Heart right ventricle (tissue), 16 donors: Measurements from ENCODE around the gene CAMKMT. TPM values are rescaled to one million over a fixed set of nuclear protein-coding genes. Genes with fewer than 3 reads are reported as not detected.

ENCODE experiments used
- ATAC-seq, 8 donors: fragments of 200-7000 bp; cut with Tn5 transposase; one replicate each; pipeline ENCODE4 v1.9.1; 2020; ENCODE audit warnings: mild to moderate bottlenecking in 8 of 8, moderate library complexity in 8 of 8, moderate number of reproducible peaks in 1 of 8
- DNase-seq, 2 donors: peaks; one replicate each; pipeline ENCODE4 v3.0.0-alpha.2; 2020
- H3K27ac ChIP-seq, 10 donors: fragments of 200-600 bp; sonication (generic) in 2 of 10; one replicate each; pipeline versions ENCODE4 v1.5.0 to v1.8.0; 2020 to 2022; ENCODE audit warnings: mild to moderate bottlenecking in 3 of 10
- H3K27me3 ChIP-seq, 7 donors: fragments of 200-600 bp; one replicate each; pipeline ENCODE4 v1.8.0; 2021 to 2022; ENCODE audit warnings: mild to moderate bottlenecking in 2 of 7
- H3K36me3 ChIP-seq, 9 donors: fragments of 200-600 bp; sonication (generic) in 1 of 9; one replicate each; pipeline versions ENCODE4 v1.5.0 to v1.8.0; 2020 to 2022; ENCODE audit warnings: mild to moderate bottlenecking in 2 of 9
- H3K4me1 ChIP-seq, 9 donors: fragments of 200-600 bp; sonication (generic) in 1 of 9; one replicate each; pipeline versions ENCODE4 v1.5.0 to v1.8.0; 2020 to 2022; ENCODE audit warnings: mild to moderate bottlenecking in 4 of 9
- H3K4me3 ChIP-seq, 10 donors: fragments of 200-600 bp; sonication (generic) in 2 of 10; one replicate each; pipeline versions ENCODE4 v1.5.0 to v1.8.0; 2020 to 2022; ENCODE audit warnings: mild to moderate bottlenecking in 7 of 10, moderate library complexity in 2 of 10
- H3K9me3 ChIP-seq, 11 donors: fragments of 200-600 bp in 10 of 11; sonication (generic) in 2 of 11; one replicate each; pipeline versions ENCODE4 v1.5.0 to v1.8.0; 2013 to 2022; ENCODE audit warnings: mild to moderate bottlenecking in 2 of 11, control low read depth in 1 of 11, moderate library complexity in 1 of 11
- WGBS, 2 donors: extraction: QIAGEN DNeasy Blood & Tissue Kit; methylation state at CpG; one replicate each; pipeline ENCODE4 v1.1.7; 2013; ENCODE audit warnings: inconsistent platforms in 1 of 2; 5-methylcytosine and 5-hydroxymethylcytosine counted together
- intact Hi-C, 10 donors: fragments of 100-400 bp; cut with DNase I; formaldehyde crosslinking; loops; one replicate each; pipeline versions ENCODE4 v1.11.1 to v1.14.2; 2022
- polyA plus RNA-seq, 2 donors: library from polyadenylated mRNA; stranded (reverse); fragments of 200-250 nt; gene quantifications; one replicate each; pipeline ENCODE4 v1.2.3, GENCODE V29; 2013
- total RNA-seq, 10 donors: library from RNA; stranded (reverse); fragmentation: NEBNext Ultra II Directional in 3 of 10; extraction: Animal tissue kit (Norgen Biotek cat#: 25700) in 3 of 10; gene quantifications; one replicate each; pipeline versions ENCODE4 v1.2.1 to v1.2.4, GENCODE V29; 2021 to 2023
- TF ChIP-seq, protein P1 (sequence below), 9 donors: fragments of 200-600 bp; sonication (generic) in 2 of 9; IDR thresholded peaks; one replicate each; pipeline versions ENCODE4 v1.5.0 to v1.8.0; 2021 to 2022; ENCODE audit warnings: antibody characterized with exemption in 9 of 9, mild to moderate bottlenecking in 5 of 9, moderate library complexity in 1 of 9
- donor health status: Arrhythmogenic right ventricular cardiomyopathy.
- donor health status: ischemic (EF 13 %, LVEDD 7.1; RV severe dilation, severe dysfunction).
- donor health status: healthy with polysubstance abuse.
- donor health status: DM: no; HTN: yes; CAD: no.
- donor health status: DM: no; HTN: no; CAD: no.
- donor health status: ischemic (EF 25% LVEDD 6.9; RV normal size, moderate dysfunction).
- donor health status: ischemic (EF 25% LVEDD 5.7; RV mildly dilated, moderate dysfunction).
- donor health status: healthy.
- donor health status: DM: yes; HTN: yes; CAD: no.
- donor health status: Ischemic cardiomyopathy.
- donor health status: ischemic (EF 35%, LVEDD 5.7; RV mildly dilated, moderate dysfunction).
- donor health status: nonischemic (EF 11% LVEDD 7.7; RV severe dilation, severe dysfunction).
- donor health status: DM: yes; HTN: yes; CAD: no.
- donor health status: PGD.
- donor health status: ischemic (EF 29% LVEDD 5.4; RV normal size, mild dysfunction).
- donor health status: nonischemic (EF 23%, LVEDD 6.1; RV moderate dilation, normal function).

Gene CAMKMT
- total and polyA plus RNA-seq, 12 donors, result 4.1 to 6.4 (median 4.8) TPM

DNA sequence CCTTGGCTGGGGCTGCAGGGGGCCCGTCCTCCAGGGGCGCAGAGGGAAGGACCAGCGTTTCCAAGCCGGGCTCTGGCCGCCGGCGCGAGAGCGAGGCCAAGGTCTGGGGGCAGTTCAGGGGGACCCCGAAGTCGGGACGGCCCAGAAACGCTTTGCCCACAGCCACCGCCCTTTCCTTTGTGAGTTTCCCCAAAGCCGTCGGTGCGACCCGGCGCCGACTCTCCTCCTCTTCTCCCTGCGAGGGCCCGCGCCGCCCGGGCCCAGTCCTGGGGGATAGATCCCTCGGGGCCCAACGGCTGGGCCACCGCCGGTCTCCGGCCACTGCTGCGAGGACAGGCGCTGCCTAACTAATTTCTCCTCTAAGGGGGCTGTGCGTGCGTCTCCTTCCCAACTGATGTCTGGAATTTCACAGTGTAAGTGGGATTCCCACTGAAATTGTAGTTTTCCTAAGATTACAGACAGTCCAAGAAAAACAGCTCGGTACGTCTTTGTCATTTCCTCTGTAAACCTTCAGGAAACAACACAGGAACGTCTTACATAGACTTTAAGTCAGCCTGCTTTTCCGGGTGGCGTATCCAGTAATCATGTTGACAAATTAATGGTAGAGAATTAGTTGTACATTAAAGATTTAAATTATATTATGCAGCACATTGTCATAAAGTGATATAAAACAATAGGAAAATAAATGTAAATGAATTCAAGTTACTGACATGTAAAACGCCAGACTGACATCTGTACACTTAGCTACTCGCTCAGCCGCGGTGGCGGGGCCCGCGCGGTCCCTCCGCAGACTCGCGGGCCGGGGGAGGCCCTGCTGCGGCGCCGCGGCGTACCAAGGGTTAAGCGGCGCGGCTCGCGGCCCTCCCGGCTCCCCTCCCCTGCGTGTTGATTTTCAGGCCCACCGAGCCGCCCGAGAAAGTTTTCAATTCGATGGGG is 440.4 kb downstream of the CAMKMT start:
- Histone ChIP-seq H3K4me1 (peaks cover 0 to 22% (median 18%) of the 10 kb centered on the region in 9 donors), H3K27ac (no peak overlapping the region), H3K9me3 (no peaks in the 10 kb centered on the region), H3K27me3 (peaks cover 16 to 100% (median 99%) of the 10 kb centered on the region in 7 donors), H3K4me3 (peak overlapping the region in 8 of 10 donors; percentile 3 to 34 (median 24)), H3K36me3 (no peaks in the 10 kb centered on the region)
- TF ChIP-seq, protein P1, sequence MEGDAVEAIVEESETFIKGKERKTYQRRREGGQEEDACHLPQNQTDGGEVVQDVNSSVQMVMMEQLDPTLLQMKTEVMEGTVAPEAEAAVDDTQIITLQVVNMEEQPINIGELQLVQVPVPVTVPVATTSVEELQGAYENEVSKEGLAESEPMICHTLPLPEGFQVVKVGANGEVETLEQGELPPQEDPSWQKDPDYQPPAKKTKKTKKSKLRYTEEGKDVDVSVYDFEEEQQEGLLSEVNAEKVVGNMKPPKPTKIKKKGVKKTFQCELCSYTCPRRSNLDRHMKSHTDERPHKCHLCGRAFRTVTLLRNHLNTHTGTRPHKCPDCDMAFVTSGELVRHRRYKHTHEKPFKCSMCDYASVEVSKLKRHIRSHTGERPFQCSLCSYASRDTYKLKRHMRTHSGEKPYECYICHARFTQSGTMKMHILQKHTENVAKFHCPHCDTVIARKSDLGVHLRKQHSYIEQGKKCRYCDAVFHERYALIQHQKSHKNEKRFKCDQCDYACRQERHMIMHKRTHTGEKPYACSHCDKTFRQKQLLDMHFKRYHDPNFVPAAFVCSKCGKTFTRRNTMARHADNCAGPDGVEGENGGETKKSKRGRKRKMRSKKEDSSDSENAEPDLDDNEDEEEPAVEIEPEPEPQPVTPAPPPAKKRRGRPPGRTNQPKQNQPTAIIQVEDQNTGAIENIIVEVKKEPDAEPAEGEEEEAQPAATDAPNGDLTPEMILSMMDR (IDR thresholded peaks at IDR 0.05), result no peak
- intact Hi-C loops, result no loop called here
- 4% methylated on average over 66 to 67 of the region's 67 CpGs for WGBS, 2 donors
- no peak for DNase-seq
- peak in 3 of 8 donors; percentile 11 to 22 (median 12) for ATAC-seq

GRCh38 chr2:44802777-44803424 is 441.2 kb downstream of the CAMKMT start:
- Histone ChIP-seq H3K27ac (no peak overlapping the region), H3K9me3 (no peaks in the 10 kb centered on the region), H3K36me3 (no peaks in the 10 kb centered on the region), H3K4me1 (peaks cover 0 to 22% (median 18%) of the 10 kb centered on the region in 9 donors), H3K4me3 (peak overlapping the region in 7 of 10 donors; percentile 4 to 34 (median 24)), H3K27me3 (peaks cover 16 to 100% (median 100%) of the 10 kb centered on the region in 7 donors)
- 7 to 13% methylated on average over 27 of the region's 27 CpGs for WGBS, 2 donors
- TF ChIP-seq, protein P1 (IDR thresholded peaks at IDR 0.05), result no peak
- intact Hi-C loops, result no loop called here
- ATAC-seq (no peak), DNase-seq (no peak)

DNA sequence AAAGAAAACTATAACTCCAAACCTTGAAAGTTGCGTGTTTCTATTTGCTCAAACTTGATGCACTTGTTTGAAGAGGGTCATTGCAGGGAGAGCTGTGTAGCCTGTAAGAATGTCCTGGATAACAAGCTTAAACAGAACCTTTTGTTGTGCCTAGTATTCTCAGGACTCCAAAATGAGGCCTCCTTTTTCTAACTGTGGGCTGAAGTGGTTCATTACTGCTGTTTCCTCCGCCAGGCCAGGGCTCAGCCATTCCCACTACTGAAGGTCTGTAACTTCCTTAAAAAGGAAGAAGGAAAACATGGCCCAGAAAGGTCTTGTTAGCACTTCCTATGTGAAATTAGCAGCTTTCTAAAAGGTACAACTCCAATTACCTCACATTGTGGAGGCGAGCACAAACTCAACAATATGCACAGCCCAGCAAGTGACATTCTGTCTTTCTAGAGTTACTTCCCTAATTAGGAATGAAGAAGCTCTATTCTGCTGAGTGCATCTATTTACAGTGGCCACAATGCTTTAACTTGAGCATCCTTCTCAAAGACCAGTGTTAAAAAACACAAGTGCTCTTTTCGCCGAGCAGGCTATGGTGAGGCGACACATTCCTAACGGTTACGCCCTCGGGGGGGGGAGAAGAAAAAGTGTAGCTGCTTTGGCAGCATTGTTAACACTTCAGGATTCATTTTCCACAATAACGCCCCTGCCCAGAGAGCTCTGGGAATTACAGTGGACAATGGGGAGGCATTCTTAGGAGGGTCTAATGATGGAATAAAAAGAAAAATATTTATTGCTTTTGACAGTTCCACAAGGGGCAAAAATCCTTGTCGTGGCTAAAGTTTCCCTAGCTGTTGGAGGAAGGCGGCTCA is 442.9 kb downstream of the CAMKMT start:
- H3K36me3 ChIP-seq, result no peaks in the 10 kb centered on the region
- peaks cover 16 to 100% (median 100%) of the 10 kb centered on the region in 7 donors for H3K27me3 ChIP-seq
- DNase-seq (no peak), ATAC-seq (no peak)
- peaks cover 0 to 22% (median 18%) of the 10 kb centered on the region in 9 donors for H3K4me1 ChIP-seq
- TF ChIP-seq, protein P1 (IDR thresholded peaks at IDR 0.05), result no peak
- no peaks in the 10 kb centered on the region for H3K9me3 ChIP-seq
- H3K4me3 ChIP-seq, result no peak overlapping the region
- 30 to 37% methylated on average over 12 of the region's 12 CpGs for WGBS, 2 donors
- no peak overlapping the region for H3K27ac ChIP-seq
- intact Hi-C loops, result no loop called here
